ENCODE results near the gene CCDC15. TPM values are rescaled to one million over a fixed set of nuclear protein-coding genes. Genes with fewer than 3 reads are reported as not detected.
"Not testable (repeated sequence)": the region's sequence is repeated elsewhere in the genome, so short reads cannot be mapped to it uniquely, and the experiment has no call there.

CCDC15 gene
- total RNA-seq, 1 donor from 2014 or later = 0.25 TPM

DNA sequence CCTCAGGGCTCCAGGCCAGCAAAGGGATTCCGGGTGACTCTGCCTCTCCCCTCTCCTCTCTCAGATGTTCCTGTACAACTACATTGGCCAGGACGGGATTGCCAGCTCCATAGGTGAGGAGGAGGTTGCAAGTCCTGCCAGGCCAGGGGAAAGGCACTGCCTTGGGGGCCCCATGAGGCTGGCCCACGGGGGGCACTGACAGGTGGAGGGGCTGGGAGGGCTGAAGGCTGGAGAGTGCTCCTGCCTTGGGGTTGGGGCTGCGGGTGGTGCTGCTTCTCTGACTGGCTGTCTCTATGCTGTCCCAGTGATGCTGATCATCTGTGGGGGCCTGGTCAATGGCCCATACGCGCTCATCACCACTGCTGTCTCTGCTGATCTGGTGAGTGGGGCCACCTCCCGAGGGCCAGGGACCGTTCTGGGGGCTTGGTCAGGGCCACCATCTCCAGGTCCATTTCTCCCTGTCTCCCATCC, 130.8 kb downstream of the CCDC15 start:
- H3K4me1 ChIP-seq = no peaks in the 10 kb centered on the region
- DNase-seq = no peak
- intact Hi-C loops (cut with micrococcal nuclease) = no loop called here
- H3K9me3 ChIP-seq (replicated peaks) = no peaks in the 10 kb centered on the region
- H3K4me3 ChIP-seq = no peak overlapping the region
- H3K27me3 ChIP-seq (ENCODE audit: low read depth) = peaks cover 38% of the 10 kb centered on the region
- H3K36me3 ChIP-seq = no peaks in the 10 kb centered on the region
- no peak overlapping the region for H3K27ac ChIP-seq (replicated peaks)
- TF ChIP-seq CTCF (IDR thresholded peaks at IDR 0.05; ENCODE audit: borderline replicate concordance) = no peak

DNA sequence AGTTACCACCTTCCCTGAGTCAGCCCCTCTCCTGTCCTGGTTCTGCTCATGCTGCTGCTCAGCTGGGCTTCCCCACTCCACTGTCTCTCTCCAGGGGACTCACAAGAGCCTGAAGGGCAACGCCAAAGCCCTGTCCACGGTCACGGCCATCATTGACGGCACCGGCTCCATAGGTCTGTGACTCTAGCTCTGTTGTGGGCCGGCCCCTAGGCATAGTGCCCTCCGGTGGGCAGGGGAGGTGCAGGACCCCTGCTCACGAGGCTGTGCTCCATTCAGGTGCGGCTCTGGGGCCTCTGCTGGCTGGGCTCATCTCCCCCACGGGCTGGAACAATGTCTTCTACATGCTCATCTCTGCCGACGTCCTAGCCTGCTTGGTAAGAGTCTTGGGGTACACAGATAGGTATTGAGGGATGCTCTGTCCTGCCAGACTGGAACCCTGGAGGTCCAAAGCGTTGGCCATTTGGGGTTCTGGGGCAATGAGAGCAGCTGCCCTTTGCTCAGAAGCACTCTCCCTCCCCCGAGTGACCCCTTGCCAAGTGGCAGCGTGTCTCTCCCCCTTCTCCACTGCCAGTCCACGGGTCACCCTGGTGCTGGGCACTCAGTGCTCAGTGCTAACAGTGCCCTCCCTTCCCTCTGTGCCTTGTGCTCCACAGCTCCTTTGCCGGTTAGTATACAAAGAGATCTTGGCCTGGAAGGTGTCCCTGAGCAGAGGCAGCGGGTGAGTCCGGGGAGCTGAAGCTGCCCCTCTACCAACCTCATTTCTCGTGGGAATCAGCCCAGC, 131.5 kb downstream of the CCDC15 start:
- intact Hi-C loops (cut with micrococcal nuclease) = no loop called here
- Histone ChIP-seq H3K9me3 (replicated peaks) (no peaks in the 10 kb centered on the region), H3K4me1 (no peaks in the 10 kb centered on the region), H3K4me3 (no peak overlapping the region), H3K36me3 (no peaks in the 10 kb centered on the region), H3K27ac (replicated peaks) (no peak overlapping the region), H3K27me3 (ENCODE audit: low read depth) (peaks cover 38% of the 10 kb centered on the region)
- DNase-seq = no peak
- TF ChIP-seq CTCF (IDR thresholded peaks at IDR 0.05; ENCODE audit: borderline replicate concordance) = no peak

GRCh38 chr11:125086633-125087296, 132.8 kb downstream of the CCDC15 start:
- H3K4me3 ChIP-seq = no peak overlapping the region
- no peak for DNase-seq
- no peak overlapping the region for H3K27ac ChIP-seq (replicated peaks)
- H3K36me3 ChIP-seq = no peaks in the 10 kb centered on the region
- peaks cover 9% of the 10 kb centered on the region for H3K4me1 ChIP-seq
- peaks cover 31% of the 10 kb centered on the region for H3K27me3 ChIP-seq (ENCODE audit: low read depth)
- TF ChIP-seq CTCF (IDR thresholded peaks at IDR 0.05; ENCODE audit: borderline replicate concordance) = no peak
- no peaks in the 10 kb centered on the region for H3K9me3 ChIP-seq (replicated peaks)
- intact Hi-C loops (cut with micrococcal nuclease) = no loop called here

- DNase-seq = no peak
- Histone ChIP-seq H3K27me3 (ENCODE audit: low read depth) (peaks cover 23% of the 10 kb centered on the region), H3K36me3 (no peaks in the 10 kb centered on the region), H3K4me3 (no peak overlapping the region), H3K4me1 (peaks cover 9% of the 10 kb centered on the region), H3K27ac (replicated peaks) (no peak overlapping the region), H3K9me3 (replicated peaks) (no peaks in the 10 kb centered on the region)
- TF ChIP-seq CTCF (IDR thresholded peaks at IDR 0.05; ENCODE audit: borderline replicate concordance) = no peak
- intact Hi-C loops (cut with micrococcal nuclease) = no loop called here
These were observed 134.1 kb downstream of the CCDC15 start for GRCh38 chr11:125088123-125088522.

DNA sequence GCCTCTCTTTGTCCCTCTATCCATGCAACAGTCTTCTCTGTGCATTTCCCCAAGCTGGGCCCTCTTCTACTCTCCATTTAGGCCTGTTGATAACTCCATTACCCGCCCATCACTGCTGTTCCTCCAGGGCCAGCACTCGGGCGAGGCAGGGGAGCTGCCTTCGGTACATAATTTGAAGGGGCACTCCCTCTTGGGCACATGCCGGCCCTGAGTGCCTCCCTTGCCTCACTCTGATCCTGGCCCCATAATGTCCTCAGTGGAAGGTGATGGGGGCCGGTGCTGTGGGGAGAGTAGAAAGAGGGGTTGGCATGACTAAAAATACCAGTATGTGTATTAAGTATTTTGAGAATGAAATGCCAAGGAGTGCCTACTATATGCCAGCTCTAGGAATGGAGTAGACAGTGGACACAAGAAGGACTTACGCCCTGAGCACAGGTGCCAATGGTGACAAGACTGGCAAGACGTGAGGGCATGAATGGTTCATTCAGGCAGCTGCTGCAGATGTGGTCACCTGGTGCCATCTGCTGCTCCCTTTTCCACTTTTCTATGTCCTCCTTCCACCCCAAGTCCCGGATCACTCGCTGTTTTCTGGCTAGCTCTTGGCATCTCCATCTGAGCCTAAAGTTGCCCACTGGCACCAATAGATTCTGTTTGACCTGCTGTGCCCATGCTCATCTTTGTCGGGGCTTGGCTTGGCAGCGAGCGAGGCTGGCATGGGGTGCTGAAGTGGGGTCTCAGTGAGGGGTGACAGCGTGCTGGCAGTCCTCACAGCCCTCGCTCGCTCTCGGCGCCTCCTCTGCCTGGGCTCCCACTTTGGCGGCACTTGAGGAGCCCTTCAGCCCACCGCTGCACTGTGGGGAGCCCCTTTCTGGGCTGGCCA, 134.8 kb downstream of the CCDC15 start:
- Histone ChIP-seq H3K4me3 (no peak overlapping the region), H3K9me3 (replicated peaks) (no peaks in the 10 kb centered on the region), H3K36me3 (no peaks in the 10 kb centered on the region), H3K4me1 (peaks cover 9% of the 10 kb centered on the region), H3K27ac (replicated peaks) (no peak overlapping the region), H3K27me3 (ENCODE audit: low read depth) (peaks cover 16% of the 10 kb centered on the region)
- intact Hi-C loops (cut with micrococcal nuclease) = no loop called here
- TF ChIP-seq CTCF (IDR thresholded peaks at IDR 0.05; ENCODE audit: borderline replicate concordance) = no peak
- DNase-seq = no peak

DNA sequence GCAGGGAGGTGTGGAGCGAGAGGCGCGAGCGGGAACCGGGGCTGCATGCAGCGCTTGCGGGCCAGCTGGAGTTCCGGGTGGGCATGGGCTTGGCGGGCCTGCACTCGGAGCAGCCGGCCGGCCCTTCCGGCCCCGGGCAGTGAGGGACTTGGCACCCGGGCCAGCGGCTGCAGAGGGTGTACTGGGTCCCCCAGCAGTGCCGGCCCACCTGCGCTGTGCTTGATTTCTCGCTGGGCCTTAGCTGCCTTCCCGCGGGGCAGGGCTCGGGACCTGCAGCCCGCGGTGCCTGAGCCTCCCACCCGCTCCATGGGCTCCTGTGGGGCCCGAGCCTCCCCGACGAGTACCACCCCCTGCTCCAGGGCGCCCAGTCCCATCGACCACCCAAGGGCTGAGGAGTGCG, 135.5 kb downstream of the CCDC15 start:
- H3K36me3 ChIP-seq; H3K27ac ChIP-seq (replicated peaks); H3K4me3 ChIP-seq; DNase-seq; H3K27me3 ChIP-seq (ENCODE audit: low read depth); H3K4me1 ChIP-seq; H3K9me3 ChIP-seq (replicated peaks); intact Hi-C loops (cut with micrococcal nuclease): not testable (repeated sequence)

DNA sequence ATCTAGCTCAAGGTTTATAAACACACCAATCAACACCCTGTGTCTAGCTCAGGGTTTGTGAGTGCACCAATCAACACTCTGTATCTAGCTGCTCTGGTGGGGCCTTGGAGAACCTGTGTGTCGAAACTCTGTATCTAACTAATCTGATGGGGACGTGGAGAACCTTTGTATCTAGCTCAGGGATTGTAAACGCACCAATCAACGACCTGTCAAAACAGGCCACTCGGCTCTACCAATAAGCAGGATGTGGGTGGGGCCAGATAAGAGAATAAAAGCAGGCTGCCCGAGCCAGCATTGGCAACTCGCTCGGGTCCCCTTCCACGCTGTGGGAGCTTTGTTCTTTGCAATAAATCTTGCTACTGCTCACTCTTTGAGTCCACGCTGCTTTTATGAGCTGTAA, 136.1 kb downstream of the CCDC15 start:
- H3K36me3 ChIP-seq; H3K4me1 ChIP-seq; H3K27ac ChIP-seq (replicated peaks); DNase-seq; H3K4me3 ChIP-seq; H3K27me3 ChIP-seq (ENCODE audit: low read depth); H3K9me3 ChIP-seq (replicated peaks); intact Hi-C loops (cut with micrococcal nuclease): not testable (repeated sequence)
